Motor neuron (in vitro differentiated cells): ENCODE results near the gene CFAP61. TPM values are rescaled to one million over a fixed set of nuclear protein-coding genes. Genes with fewer than 3 reads are reported as not detected.

Source experiments
- ATAC-seq, 8 experiments: fragments of 200-7000 bp; cut with Tn5 transposase; replicated peaks in 6 of 8; 2 replicates each; pipeline ENCODE4 v1.8.0; 2021; ENCODE audit warnings: mild to moderate bottlenecking in 8 of 8, moderate library complexity in 8 of 8
- H3K27ac ChIP-seq, 2 donors: fragments of 250-450 bp; sonication (Bioruptor Pico); 2 replicates each; pipeline ENCODE4 v1.9.0; 2021; ENCODE audit warnings: antibody characterized with exemption in 2 of 2, mild to moderate bottlenecking in 2 of 2, moderate library complexity in 1 of 2
- H3K4me1 ChIP-seq, 2 donors: fragments of 250-450 bp; sonication (Bioruptor Pico); replicated peaks in 1 of 2; 2 replicates each; pipeline ENCODE4 v1.6.1; 2021; ENCODE audit warnings: antibody characterized with exemption in 2 of 2, mild to moderate bottlenecking in 2 of 2, moderate library complexity in 1 of 2
- H3K4me3 ChIP-seq, 5 donors: fragments of 250-450 bp; sonication (Bioruptor Pico); 2 replicates each; pipeline ENCODE4 v1.9.0; 2021; ENCODE audit warnings: antibody characterized with exemption in 5 of 5, mild to moderate bottlenecking in 5 of 5, moderate library complexity in 4 of 5
- WGBS, 10 experiments: fragments of 450-650 bp; shearing (Covaris generic); methylation state at CpG; one replicate each; pipeline ENCODE4 v1.0.0; 2022; 5-methylcytosine and 5-hydroxymethylcytosine counted together
- in situ Hi-C, 9 experiments: fragments of 400-800 bp; cut with MboI; loops; one replicate each; pipeline ENCODE4 v1.15.0; 2021; ENCODE audit warnings: low sequenced_read_pairs in 9 of 9, low pct_unique_long_range_greater_than_20kb in 2 of 9; ENCODE audit not compliant: unreplicated experiment in 9 of 9
- total RNA-seq, 8 experiments: library from RNA; unstranded; fragments of 300-600 nt; gene quantifications; 2 replicates each; pipeline versions ENCODE4 v1.2.3 to v1.2.4, GENCODE V29; 2022

CFAP61 gene
- total RNA-seq, 8 experiments from 2014 or later, result 0.36 to 13.0 (median 1.3) TPM

- 63 to 100% (median 84%) methylated on average over 1 to 8 of the region's 8 CpGs; no CpG with 5 or more reads in 1 of the 10 experiments for WGBS, 10 experiments
- Histone ChIP-seq H3K4me1 (peaks cover 8 to 9% of the 10 kb centered on the region in 2 donors), H3K27ac (no peak overlapping the region), H3K4me3 (peak overlapping the region; percentile 58 to 99 (median 76))
- no peak for ATAC-seq
- in situ Hi-C loops, result loop anchor here in 3 of 9 experiments (25.0 kb wide), 2 partner anchors 231 to 331 kb away; no protein-coding TSS in a partner anchor
Measured at GRCh38 chr20:20018366-20018765, 34.0 kb upstream of the CFAP61 start.

- no peak for ATAC-seq
- H3K4me1 ChIP-seq, result peaks cover 8 to 9% of the 10 kb centered on the region in 2 donors
- in situ Hi-C loops, result loop anchor here in 3 of 9 experiments (25.0 kb wide), 2 partner anchors 232 to 332 kb away; no protein-coding TSS in a partner anchor
- WGBS, 10 experiments, result 64 to 100% (median 80%) methylated on average over 1 to 2 of the region's 2 CpGs; no CpG with 5 or more reads in 5 of the 10 experiments
- H3K27ac ChIP-seq, result no peak overlapping the region
- no peak overlapping the region for H3K4me3 ChIP-seq
Measured at GRCh38 chr20:20019123-20019522, 33.2 kb upstream of the CFAP61 start.

DNA sequence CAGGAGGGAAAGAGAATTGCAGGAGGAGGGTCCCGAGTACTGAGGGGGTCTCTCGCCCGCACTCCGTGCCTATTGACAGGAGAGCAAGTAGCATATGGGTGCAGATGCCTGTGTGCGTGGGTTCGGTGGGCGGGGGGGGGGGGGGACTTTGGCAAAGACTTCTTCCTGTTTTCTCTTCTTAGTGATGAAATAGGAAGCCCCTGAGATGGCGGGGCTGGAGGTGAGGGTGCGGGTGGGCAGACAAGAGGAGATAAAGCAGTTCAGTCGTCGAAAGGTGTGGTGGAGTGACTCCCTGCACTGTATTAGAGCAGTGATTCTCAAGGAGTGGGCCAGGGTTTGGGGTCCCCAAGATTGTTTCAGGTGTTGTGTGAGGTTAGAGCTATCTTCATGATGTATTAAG lies 31.4 kb upstream of the CFAP61 start:
- no peak overlapping the region for H3K4me3 ChIP-seq
- H3K27ac ChIP-seq, result no peak overlapping the region
- no peak for ATAC-seq
- in situ Hi-C loops, result loop anchor here in 3 of 9 experiments (25.0 kb wide), 2 partner anchors 234 to 334 kb away; no protein-coding TSS in a partner anchor
- peaks cover 8 to 9% of the 10 kb centered on the region in 2 donors for H3K4me1 ChIP-seq
- WGBS, 10 experiments, result 87 to 100% (median 90%) methylated on average over 2 to 5 of the region's 11 CpGs; no CpG with 5 or more reads in 7 of the 10 experiments

DNA sequence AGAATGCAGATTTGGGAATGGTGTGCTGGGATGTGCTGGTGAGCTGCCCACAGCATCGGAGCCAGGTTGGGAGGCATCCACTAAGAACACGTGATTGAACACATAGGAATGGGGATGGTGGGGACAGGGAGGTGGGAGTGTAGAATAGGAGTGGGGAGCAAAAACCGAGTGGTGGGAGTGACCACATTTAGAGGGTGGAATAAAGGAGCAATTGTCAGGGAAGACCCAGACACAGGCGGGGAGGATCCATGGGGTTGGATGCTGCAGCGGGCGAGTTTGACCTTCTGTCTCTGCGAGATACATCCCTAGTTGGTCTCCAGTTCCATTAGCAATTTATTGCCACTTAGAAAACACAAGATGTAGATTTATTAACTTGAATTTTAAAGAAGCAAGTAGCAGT lies 30.5 kb upstream of the CFAP61 start:
- 33 to 100% (median 82%) methylated on average over 1 to 6 of the region's 7 CpGs; no CpG with 5 or more reads in 2 of the 10 experiments for WGBS, 10 experiments
- ATAC-seq, result no peak
- in situ Hi-C loops, result loop anchor here in 3 of 9 experiments (25.0 kb wide), 2 partner anchors 235 to 335 kb away; no protein-coding TSS in a partner anchor
- peaks cover 6 to 8% of the 10 kb centered on the region in 2 donors for H3K4me1 ChIP-seq
- no peak overlapping the region for H3K4me3 ChIP-seq
- H3K27ac ChIP-seq, result no peak overlapping the region

- no peak overlapping the region for H3K4me3 ChIP-seq
- in situ Hi-C loops, result loop anchor here in 3 of 9 experiments (25.0 kb wide), 2 partner anchors 235 to 335 kb away; no protein-coding TSS in a partner anchor
- no peak for ATAC-seq
- no peak overlapping the region for H3K27ac ChIP-seq
- H3K4me1 ChIP-seq, result peaks cover 5 to 8% of the 10 kb centered on the region in 2 donors
Measured at GRCh38 chr20:20022498-20022897, 29.8 kb upstream of the CFAP61 start.

DNA sequence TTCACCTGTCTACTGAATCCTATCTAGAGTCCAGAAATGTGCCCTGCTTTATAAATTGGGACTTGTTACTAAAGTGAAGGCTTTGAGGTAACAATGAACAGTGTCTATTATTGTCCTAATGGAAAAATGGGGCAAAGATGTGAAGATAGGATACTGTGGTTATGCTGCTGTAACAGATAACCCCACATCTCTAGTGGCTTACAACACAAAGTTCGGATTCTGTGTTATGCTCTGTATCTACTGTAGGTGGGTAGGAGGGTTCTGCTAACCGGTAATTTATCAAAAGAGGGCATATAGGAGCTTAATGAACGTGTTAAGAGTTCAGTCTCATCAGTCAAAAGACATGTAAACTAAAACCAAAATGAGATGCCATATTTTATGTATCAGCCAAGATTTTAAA lies 28.9 kb upstream of the CFAP61 start:
- Histone ChIP-seq H3K27ac (no peak overlapping the region), H3K4me1 (peaks cover 1 to 4% of the 10 kb centered on the region in 2 donors), H3K4me3 (no peak overlapping the region)
- 100% methylated on average over 1 to 3 of the region's 3 CpGs; no CpG with 5 or more reads in 3 of the 10 experiments for WGBS, 10 experiments
- in situ Hi-C loops, result loop anchor here in 3 of 9 experiments (25.0 kb wide), 2 partner anchors 236 to 336 kb away; no protein-coding TSS in a partner anchor
- no peak for ATAC-seq

DNA sequence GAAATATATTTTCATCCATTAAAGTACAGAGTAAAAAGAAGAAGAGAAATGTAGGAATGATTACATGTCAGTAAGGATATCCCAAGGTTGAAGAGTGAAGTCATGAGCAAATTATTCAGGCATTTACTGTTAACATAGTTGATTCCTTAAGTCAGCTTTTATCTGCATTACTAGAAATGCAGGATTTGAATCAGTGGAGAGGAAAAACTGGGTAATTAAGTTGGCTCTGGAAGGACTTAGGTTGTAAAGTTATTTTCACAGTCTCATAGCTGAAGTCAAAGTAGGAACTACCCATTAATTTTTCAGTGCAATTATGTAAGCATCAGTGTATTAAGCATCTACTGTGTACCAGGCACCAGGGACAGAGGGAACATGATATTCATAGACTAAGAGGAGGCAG lies 27.4 kb upstream of the CFAP61 start:
- in situ Hi-C loops, result loop anchor here in 3 of 9 experiments (25.0 kb wide), 2 partner anchors 238 to 338 kb away; no protein-coding TSS in a partner anchor
- peak in 2 of 8 experiments; percentile 40 to 46 for ATAC-seq
- Histone ChIP-seq H3K4me3 (no peak overlapping the region), H3K4me1 (no peaks in the 10 kb centered on the region), H3K27ac (no peak overlapping the region)

GRCh38 chr20:20027284-20027683 lies 25.0 kb upstream of the CFAP61 start:
- no peak overlapping the region for H3K27ac ChIP-seq
- in situ Hi-C loops, result no loop called here
- no peak for ATAC-seq
- 64 to 100% (median 100%) methylated on average over 1 to 2 of the region's 2 CpGs; no CpG with 5 or more reads in 1 of the 10 experiments for WGBS, 10 experiments
- no peak overlapping the region for H3K4me3 ChIP-seq
- H3K4me1 ChIP-seq, result no peaks in the 10 kb centered on the region

DNA sequence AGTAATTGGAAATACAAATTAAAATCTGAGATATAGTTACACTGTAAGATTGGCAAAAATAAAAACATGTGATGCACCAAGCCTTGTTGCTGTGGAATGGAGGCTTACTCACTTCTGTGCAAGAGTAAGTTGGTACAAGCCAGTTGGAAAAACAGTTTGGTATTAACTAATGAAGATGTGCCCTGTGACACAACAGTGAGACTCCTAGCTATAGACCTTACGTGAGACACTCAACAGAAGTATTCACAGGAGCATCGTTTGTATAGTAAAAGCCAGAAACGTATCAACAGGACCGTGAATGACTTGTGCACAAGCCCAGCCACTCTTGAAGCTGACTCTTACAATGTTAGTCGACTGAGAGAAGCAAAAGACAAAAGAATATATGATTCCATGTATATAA lies 20.5 kb upstream of the CFAP61 start:
- no peak overlapping the region for H3K27ac ChIP-seq
- no peak overlapping the region for H3K4me3 ChIP-seq
- no peak for ATAC-seq
- in situ Hi-C loops, result no loop called here
- no peaks in the 10 kb centered on the region for H3K4me1 ChIP-seq
- WGBS, 10 experiments, result 71 to 96% (median 87%) methylated on average over 1 to 5 of the region's 5 CpGs

GRCh38 chr20:20034486-20034885 lies 17.8 kb upstream of the CFAP61 start:
- Histone ChIP-seq H3K4me3 (no peak overlapping the region), H3K27ac (no peak overlapping the region), H3K4me1 (no peaks in the 10 kb centered on the region)
- WGBS, 10 experiments, result 37 to 100% (median 90%) methylated on average over 1 to 4 of the region's 4 CpGs; no CpG with 5 or more reads in 1 of the 10 experiments
- in situ Hi-C loops, result no loop called here
- no peak for ATAC-seq

GRCh38 chr20:20036756-20037155 lies 15.6 kb upstream of the CFAP61 start:
- Histone ChIP-seq H3K4me3 (no peak overlapping the region), H3K27ac (no peak overlapping the region), H3K4me1 (no peaks in the 10 kb centered on the region)
- ATAC-seq, result no peak
- 61 to 93% (median 86%) methylated on average over 1 to 3 of the region's 3 CpGs; no CpG with 5 or more reads in 2 of the 10 experiments for WGBS, 10 experiments
- in situ Hi-C loops, result no loop called here

DNA sequence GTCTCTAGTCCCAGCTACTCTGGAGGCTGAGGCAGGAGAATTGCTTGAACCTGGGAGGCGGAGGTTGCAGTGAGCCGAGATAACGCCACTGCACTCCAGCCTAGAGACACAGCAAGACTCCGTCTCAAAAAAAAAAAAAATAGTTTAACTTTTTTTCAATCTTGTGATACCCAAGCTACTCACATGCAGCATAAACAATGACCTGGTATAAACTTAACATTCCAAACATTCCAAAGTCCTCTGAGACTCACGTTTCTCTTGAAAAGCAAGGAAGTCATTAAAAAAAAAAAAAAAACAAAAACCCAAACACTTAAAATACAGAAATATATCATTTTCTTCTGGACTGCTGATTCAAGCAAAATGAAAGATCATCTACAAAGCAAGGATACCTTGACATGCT lies 14.4 kb upstream of the CFAP61 start:
- H3K4me1 ChIP-seq, result no peaks in the 10 kb centered on the region
- no peak for ATAC-seq
- 17 to 83% (median 69%) methylated on average over 1 to 5 of the region's 5 CpGs; no CpG with 5 or more reads in 1 of the 10 experiments for WGBS, 10 experiments
- in situ Hi-C loops, result no loop called here
- no peak overlapping the region for H3K27ac ChIP-seq
- no peak overlapping the region for H3K4me3 ChIP-seq

DNA sequence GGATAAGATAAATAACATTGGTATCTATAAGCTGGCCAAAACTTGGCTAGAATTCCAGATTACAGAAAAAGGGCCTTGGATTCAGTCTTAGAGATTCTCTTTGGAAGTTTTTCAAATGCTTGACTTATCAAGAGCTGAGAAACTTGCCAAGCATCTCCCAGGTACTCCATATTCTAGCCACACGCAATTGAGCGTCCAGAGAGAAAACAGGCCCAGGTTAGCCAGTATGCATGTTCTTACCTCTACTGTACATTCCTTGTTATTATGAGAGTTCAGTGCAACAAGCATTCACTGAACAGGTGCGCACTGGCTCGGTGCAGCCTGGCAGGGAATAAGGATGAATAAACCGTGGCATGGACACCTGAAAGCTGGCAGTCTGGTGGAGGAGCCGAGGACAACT lies 13.7 kb upstream of the CFAP61 start:
- Histone ChIP-seq H3K4me1 (no peaks in the 10 kb centered on the region), H3K27ac (no peak overlapping the region), H3K4me3 (no peak overlapping the region)
- ATAC-seq, result no peak
- WGBS, 10 experiments, result 80 to 100% (median 96%) methylated on average over 1 to 5 of the region's 6 CpGs; no CpG with 5 or more reads in 2 of the 10 experiments
- in situ Hi-C loops, result no loop called here
